ENCODE measurements around the gene PAM16. TPM values are rescaled to one million over a fixed set of nuclear protein-coding genes. Genes with fewer than 3 reads are reported as not detected.
A peak's percentile ranks its signal among the peaks of the same experiment; 100 is the strongest.

The PAM16 gene
- total and polyA plus RNA-seq, 2 of the 8 experiments (the other 6 are each of a cell fraction or from before 2014, with no cell fraction given), result 78.3 to 198 TPM

DNA sequence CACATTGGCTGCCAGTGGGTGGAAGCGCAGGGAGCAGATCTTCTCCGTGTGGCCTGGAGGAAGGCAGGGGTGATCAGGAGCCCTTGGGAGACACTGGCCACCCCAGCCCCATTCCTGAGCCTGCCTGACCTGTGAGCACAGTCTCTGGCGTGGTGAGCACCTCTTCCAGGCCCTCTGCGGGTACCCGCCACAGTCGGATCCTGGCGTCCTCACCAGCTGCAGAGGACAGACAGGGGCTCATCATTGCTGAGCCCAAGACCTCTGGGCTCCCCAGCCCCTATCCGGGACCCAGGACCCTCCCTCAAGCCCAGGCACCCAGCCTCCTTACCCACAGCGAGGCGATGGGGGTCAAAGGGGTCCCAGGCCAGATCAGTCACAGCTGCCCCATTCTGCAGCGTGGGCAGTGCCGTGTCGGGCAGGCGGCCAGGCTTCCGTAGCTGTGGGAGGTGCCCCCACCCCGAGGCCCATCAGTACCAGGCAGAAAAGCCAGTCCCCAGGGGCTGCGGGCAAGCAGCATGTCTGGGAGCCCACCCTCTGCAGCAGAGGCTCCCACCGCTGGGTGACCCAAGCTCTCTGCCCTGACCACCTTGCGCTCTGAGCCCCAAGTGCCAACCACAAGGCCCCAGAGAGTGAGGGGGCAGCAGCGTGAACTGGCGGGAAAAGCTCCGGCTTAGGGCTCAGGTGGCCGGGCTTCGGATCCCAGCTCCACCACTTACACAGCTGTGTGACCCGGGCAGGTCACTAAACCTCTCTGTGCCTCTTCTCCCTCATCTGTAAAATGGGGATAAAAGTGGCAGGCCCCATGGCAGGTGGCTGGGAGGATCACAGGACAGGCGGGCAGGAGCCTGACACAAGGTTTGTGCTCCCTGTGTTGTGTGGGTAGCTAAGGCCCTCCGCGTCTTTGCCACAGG, 10.2 kb upstream of the PAM16 start:
- no peak overlapping the region for H3K56ac ChIP-seq (replicated peaks; ENCODE audit: insufficient read length, low read depth, low read length)
- peaks cover 0 to 3% (median 1%) of the 10 kb centered on the region in 4 experiments; a peak in 3 of 7 replicates for H3K4me1 ChIP-seq (replicated peaks in 1 of 4; ENCODE audit: control insufficient read depth in 3 of 4, insufficient read depth in 4 of 4, low read length in 3 of 4)
- H2BK120ac ChIP-seq (replicated peaks; ENCODE audit: low read depth, low read length), result no peak overlapping the region
- FAIRE-seq (no peak), DNase-seq (ENCODE audit: low read depth in 1 of 2, low spot score in 2 of 2) (no peak)
- H3K79me2 ChIP-seq (ENCODE audit: control insufficient read depth in 1 of 2, insufficient read depth in 2 of 2, low read length in 2 of 2), result no peaks in the 10 kb centered on the region
- no peaks in the 10 kb centered on the region for H3K79me1 ChIP-seq (ENCODE audit: low read depth, low read length)
- H2BK12ac ChIP-seq (ENCODE audit: low read depth, low read length), result no peak overlapping the region
- no peaks in the 10 kb centered on the region for H3K36me3 ChIP-seq (ENCODE audit: control insufficient read depth in 2 of 4, insufficient read depth in 4 of 4, low read length in 3 of 4)
- no peak overlapping the region for H2AFZ ChIP-seq (ENCODE audit: low read length)
- no peak overlapping the region for H3K4ac ChIP-seq (replicated peaks; ENCODE audit: insufficient read length, low read depth, low read length)
- no peak overlapping the region for H4K5ac ChIP-seq (ENCODE audit: insufficient read length, low read depth, low read length)
- H3K23me2 ChIP-seq (ENCODE audit: low read depth, low read length), result peaks cover 2% of the 10 kb centered on the region; the same call in 1 of the 2 replicates
- CTCF ChIA-PET (ENCODE audit: partially characterized antibody), result interaction anchor here (0.8 to 14.0 kb wide), 11 partner anchors 9 to 100 kb away, joined by 3 to 425 read pairs (median 7); no protein-coding TSS in a partner anchor
- no peak overlapping the region for H3K27ac ChIP-seq (ENCODE audit: low read depth, low read length)
- no peaks in the 10 kb centered on the region for H3K9me3 ChIP-seq (ENCODE audit: insufficient read depth in 2 of 2, low read depth in 1 of 2, low read length in 1 of 2)
- H2BK15ac ChIP-seq (ENCODE audit: low read length), result 0 out of 2 replicates have a peak overlapping the region, but pooled peaks have one; percentile 83
- no peaks in the 10 kb centered on the region for H3K27me3 ChIP-seq (replicated peaks in 1 of 4; ENCODE audit: control insufficient read depth in 3 of 4, extremely low read depth in 1 of 4, insufficient read depth in 3 of 4, low read length in 3 of 4)
- no peak for TF ChIP-seq POU5F1 (IDR thresholded peaks at IDR 0.05; ENCODE audit: low read depth, low read length)
- TF ChIP-seq SAP30 (IDR thresholded peaks at IDR 0.05; ENCODE audit: insufficient read depth, insufficient replicate concordance, low read length), result no peak
- no peak for TF ChIP-seq BACH1 (IDR thresholded peaks at IDR 0.05; ENCODE audit: low read length)
- no peak for TF ChIP-seq BCL11A (IDR thresholded peaks at IDR 0.05; ENCODE audit: low read depth in 2 of 2, low read length in 2 of 2)
- TF ChIP-seq CTBP2 (IDR thresholded peaks at IDR 0.05; ENCODE audit: borderline replicate concordance, insufficient read depth, insufficient read length, low read length), result no peak
- no peak for TF ChIP-seq POLR2AphosphoS5 (IDR thresholded peaks at IDR 0.05; ENCODE audit: low read depth, low read length)
- TF ChIP-seq GABPA (IDR thresholded peaks at IDR 0.05; ENCODE audit: borderline replicate concordance, insufficient read depth, low read length), result no peak
- no peak for TF ChIP-seq BRCA1 (IDR thresholded peaks at IDR 0.05; ENCODE audit: low read depth, low read length)
- no peak for TF ChIP-seq SP4 (IDR thresholded peaks at IDR 0.05; ENCODE audit: low read length)
- TF ChIP-seq TAF7 (optimal IDR thresholded peaks at IDR 0.05; ENCODE audit: borderline replicate concordance, low read depth, low read length), result no peak
- TF ChIP-seq RXRA (IDR thresholded peaks at IDR 0.05; ENCODE audit: insufficient read depth, low read depth, low read length), result no peak
- no peak for TF ChIP-seq CHD1 (IDR thresholded peaks at IDR 0.05; ENCODE audit: low read depth, low read length)
- H3K18ac ChIP-seq (ENCODE audit: extremely low read depth, low read length), result no peak overlapping the region
- H2BK5ac ChIP-seq (ENCODE audit: low read depth, low read length), result no peak overlapping the region
- POLR2A ChIA-PET (ENCODE audit: partially characterized antibody), result interaction anchor here (0.6 to 2.3 kb wide), 8 partner anchors 8 to 62 kb away, joined by 3 to 14 read pairs (median 4); no protein-coding TSS in a partner anchor
- H4K20me1 ChIP-seq (replicated peaks in 1 of 2; ENCODE audit: control insufficient read depth in 1 of 2, insufficient read depth in 2 of 2, low read length in 2 of 2), result peaks cover 0 to 3% of the 10 kb centered on the region in 2 experiments
- no peak overlapping the region for H3K9ac ChIP-seq (replicated peaks in 1 of 4; ENCODE audit: extremely low read depth in 1 of 4, low read depth in 3 of 4, low read length in 3 of 4)
- no peak overlapping the region for H2BK20ac ChIP-seq (ENCODE audit: low read length)
- no peak overlapping the region for H2AK5ac ChIP-seq (ENCODE audit: low read depth, low read length)
- H4K91ac ChIP-seq (replicated peaks; ENCODE audit: insufficient read length, low read length), result no peak overlapping the region
- no peak overlapping the region for H3K4me3 ChIP-seq (ENCODE audit: extremely low read depth in 1 of 4, insufficient read depth in 2 of 4, low read depth in 3 of 4, low read length in 4 of 4)
- H3K23ac ChIP-seq (ENCODE audit: insufficient read length), result no peak overlapping the region
- no peak overlapping the region for H3K4me2 ChIP-seq (ENCODE audit: insufficient read depth in 1 of 2, low read depth in 2 of 2, low read length in 2 of 2)
- H3K14ac ChIP-seq (ENCODE audit: insufficient read length), result no peak overlapping the region
- 93% methylated on average over 27 of the region's 28 CpGs; no CpG with 5 or more reads in 1 of the 2 experiments for whole genome bisulfite sequencing, 2 experiments (ENCODE audit: extremely low coverage in 1 of 2, insufficient coverage in 1 of 2, insufficient read length in 1 of 2, insufficient replicate concordance in 2 of 2, low coverage in 1 of 2, low lambda C conversion rate in 2 of 2, missing lambda C conversion rate in 1 of 2)
- H4K8ac ChIP-seq (ENCODE audit: extremely low read depth, insufficient read depth, low read length), result peak overlapping the region; percentile 25; the same call in 1 of the 2 replicates
